NCI-H128 (cell line): ENCODE data around the gene RNASE8.
A peak's percentile ranks its signal among the peaks of the same experiment; 100 is the strongest.

Experiments
- DNase-seq: peaks from one replicate; lab custom pipeline; 2025; ENCODE audit not compliant: unreplicated experiment; lab: John Stamatoyannopoulos, UW

Gene RNASE8

GRCh38 chr14:21071225-21072030, 13.8 kb downstream of the RNASE8 start:
- peak; percentile 33 for DNase-seq

DNA sequence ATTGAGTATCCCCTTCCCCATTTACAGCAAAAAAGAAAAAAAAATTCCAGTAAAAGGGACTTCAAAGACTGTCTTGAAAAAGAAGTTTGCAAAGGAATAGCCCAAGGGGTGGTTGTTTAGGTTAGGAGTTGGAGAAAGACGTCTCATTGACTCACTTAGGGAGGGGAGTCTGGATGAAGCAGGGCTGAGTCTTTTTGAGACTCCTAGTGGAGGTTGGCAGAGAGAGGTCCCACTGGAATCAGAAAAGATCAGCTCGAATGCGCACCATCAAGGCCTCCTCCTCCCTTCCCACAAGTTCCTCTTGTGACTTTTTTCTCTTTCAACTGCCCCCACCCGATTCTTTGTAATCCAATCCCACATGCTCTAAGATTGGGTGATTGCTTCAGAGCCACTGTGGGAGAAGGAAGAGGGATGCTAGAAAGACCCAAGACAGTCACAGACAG, 14.4 kb downstream of the RNASE8 start:
- DNase-seq, result no peak

GRCh38 chr14:21072781-21073339, 15.2 kb downstream of the RNASE8 start:
- no peak for DNase-seq

- DNase-seq, result no peak
Measured at GRCh38 chr14:21073921-21074320, 16.3 kb downstream of the RNASE8 start.

DNA sequence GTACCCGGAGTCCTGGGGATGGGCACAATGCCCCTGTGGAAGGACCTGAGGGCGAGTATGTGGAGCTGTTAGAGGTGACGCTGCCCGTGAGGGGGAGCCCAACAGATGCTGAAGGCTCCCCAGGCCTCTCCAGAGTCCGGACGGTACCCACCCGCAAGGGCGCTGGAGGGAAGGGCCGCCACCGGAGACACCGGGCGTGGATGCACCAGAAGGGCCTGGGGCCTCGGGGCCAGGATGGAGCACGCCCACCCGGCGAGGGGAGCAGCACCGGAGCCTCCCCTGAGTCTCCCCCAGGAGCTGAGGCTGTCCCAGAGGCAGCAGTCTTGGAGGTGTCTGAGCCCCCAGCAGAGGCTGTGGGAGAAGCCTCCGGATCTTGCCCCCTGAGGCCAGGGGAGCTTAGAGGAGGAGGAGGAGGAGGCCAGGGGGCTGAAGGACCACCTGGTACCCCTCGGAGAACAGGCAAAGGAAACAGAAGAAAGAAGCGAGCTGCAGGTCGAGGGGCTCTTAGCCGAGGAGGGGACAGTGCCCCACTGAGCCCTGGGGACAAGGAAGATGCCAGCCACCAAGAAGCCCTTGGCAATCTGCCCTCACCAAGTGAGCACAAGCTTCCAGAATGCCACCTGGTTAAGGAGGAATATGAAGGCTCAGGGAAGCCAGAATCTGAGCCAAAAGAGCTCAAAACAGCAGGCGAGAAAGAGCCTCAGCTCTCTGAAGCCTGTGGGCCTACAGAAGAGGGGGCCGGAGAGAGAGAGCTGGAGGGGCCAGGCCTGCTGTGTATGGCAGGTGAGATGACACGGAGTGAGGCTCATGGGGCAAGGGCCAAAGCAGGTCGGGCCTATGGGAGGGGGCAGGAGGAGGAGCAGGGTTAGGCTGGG, 17.0 kb downstream of the RNASE8 start:
- DNase-seq, result no peak

- no peak for DNase-seq
Measured at GRCh38 chr14:21075719-21076437, 18.3 kb downstream of the RNASE8 start.

DNA sequence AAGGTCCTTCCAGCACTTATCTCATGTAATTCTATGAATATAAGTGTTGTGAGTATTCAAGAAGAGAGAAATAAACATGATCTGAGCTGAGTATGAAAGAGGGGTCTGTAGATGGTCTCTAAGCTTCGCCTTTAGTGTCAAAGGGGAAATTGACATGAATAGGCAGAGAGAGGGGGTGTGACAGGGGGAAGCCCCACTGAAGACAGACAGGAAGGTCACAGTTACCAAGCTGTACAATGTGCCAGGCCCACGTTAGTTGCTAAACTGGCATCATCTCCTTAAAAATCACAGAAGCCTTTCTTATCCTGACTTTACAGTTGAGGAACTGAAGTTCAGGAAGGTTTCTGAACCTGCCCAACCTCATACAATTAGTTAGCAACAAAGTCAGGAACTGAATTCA, 20.1 kb downstream of the RNASE8 start:
- DNase-seq, result no peak

DNA sequence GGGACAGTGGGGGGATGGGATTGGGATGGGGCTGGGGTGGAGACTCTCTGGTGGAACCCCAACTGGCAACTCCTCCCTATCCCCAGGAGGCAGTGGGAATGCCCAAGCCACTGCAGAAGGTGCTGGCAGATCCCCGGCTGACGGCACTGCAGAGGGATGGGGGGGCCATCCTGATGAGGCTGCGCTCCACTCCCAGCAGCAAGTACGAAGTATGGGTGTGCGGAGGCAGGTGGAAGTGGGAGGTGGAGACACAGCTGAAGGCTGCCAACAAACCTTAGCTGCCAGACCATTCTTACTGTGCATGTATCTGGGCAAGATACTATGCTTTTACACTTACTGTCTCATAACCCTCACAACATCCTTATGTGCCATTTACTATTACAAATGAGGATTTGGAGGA, 20.7 kb downstream of the RNASE8 start:
- DNase-seq, result no peak

DNA sequence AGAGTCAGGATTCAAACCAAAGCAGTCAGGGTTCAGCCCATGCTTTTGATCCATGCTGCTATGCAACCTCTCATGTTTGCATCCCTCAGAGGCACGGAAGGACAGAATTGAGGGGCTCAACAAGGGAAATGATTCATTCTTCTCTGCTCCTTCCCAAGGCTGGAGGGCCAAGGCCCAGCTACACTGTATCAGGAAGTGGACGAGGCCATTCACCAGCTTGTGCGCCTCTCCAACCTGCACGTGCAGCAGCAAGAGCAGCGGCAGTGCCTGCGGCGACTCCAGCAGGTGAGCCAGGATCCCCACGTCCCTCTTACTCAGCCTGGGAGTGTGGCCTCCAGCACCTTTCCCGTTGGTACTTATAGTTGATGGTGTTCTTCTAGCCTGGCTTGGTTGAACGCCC, 21.1 kb downstream of the RNASE8 start:
- DNase-seq, result no peak

GRCh38 chr14:21081521-21082142, 24.0 kb downstream of the RNASE8 start:
- DNase-seq, result no peak

GRCh38 chr14:21083565-21084325, 26.1 kb downstream of the RNASE8 start:
- DNase-seq, result no peak

DNA sequence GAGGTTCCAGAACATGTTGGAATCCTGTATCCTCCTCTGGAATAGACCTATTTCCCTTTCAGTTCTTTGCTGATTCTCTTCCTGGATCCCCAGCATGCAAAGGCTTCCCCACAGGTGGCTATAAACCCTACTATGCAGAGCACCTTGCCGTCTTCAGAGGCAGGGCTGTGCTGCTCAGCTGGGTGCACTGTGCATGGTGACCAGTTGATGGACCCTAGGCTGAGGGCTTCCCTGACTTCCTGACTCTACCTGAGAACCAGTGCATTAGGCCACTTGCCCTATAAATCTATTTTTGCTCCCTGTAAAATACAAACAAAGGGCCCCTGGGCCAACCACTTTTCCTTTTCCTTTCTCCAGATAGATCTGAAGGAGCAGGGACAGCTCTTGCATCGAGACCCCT, 26.8 kb downstream of the RNASE8 start:
- DNase-seq, result no peak

DNA sequence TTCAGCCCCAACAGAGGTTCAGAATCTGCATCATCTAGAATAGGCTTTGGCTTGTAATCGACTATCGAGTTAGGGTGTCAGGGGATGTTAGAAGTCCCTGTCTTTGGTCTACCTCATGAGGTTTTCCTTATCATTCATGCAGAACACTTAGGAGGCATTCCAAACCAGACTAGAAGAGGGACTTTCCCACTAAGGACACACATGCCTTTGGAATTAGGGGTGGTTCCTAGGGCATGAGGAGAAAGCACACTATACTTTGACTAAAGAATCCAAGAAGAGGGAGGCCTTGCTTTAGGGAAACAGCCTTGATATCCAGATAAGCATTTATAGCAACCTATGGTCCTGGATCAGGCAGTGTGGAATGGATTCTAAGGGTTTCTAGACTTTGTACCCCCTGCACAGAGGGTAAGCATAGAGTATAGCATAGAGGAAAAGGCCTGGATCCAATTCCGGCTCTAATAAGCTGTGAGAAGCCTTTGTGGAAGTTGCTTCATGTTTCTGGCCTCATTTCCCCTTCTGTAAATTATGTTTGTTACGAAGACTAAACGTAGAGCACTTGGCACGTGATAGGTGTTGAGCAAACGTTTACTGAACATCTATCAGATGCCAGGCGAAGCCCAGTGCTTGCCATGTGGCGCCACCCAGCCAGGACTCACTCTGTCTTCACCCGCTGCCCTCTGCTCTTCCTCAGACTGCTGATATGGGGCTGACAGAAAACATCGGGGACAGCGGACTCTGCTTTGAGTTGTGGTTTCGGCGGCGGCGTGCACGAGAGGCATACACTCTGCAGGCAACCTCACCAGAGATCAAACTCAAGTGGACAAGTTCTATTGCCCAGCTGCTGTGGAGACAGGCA, 27.6 kb downstream of the RNASE8 start:
- DNase-seq, result no peak

- DNase-seq, result no peak
Measured at GRCh38 chr14:21086908-21087293, 29.3 kb downstream of the RNASE8 start.

- no peak for DNase-seq
Measured at GRCh38 chr14:21087294-21088091, 29.9 kb downstream of the RNASE8 start.

DNA sequence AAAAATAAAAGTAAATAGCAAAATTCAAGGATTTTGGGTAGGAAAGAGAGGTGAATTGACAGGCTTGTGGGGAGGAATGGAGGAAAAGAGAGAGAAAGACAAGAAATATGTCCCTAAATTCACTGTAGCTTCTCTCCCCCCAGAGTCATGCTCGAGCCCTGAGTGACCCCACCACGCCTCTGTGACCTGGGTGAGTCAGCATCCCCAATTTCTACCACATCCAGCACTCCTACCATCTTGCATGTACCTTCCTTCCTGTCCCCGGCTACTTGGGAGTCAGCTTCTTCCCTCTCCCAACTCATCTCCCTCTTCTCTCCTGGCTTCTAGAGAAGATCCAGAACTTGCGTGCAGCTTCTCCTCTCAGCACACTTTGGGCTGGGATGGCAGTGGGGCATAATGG, 31.1 kb downstream of the RNASE8 start:
- no peak for DNase-seq

DNA sequence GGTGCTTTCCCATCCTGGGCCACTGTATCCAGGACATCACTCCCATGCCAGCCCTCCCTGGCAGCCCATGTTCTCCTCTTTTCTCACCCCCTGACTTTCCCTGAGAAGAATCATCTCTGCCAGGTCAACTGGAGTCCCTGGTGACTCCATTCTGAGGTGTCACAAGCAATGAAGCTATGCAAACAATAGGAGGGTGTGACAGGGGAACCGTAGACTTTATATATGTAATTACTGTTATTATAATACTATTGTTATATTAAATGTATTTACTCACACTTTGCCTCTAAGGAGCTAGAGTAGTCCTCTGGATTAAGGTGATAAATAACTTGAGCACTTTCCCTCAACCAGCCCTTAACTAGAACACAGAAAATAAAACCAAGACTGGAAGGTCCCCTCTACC, 31.6 kb downstream of the RNASE8 start:
- no peak for DNase-seq

- no peak for DNase-seq
Measured at GRCh38 chr14:21089877-21090193, 32.2 kb downstream of the RNASE8 start.
